ENCODE data around the gene LCN6.
"Not testable (repeated sequence)": the region's sequence is repeated elsewhere in the genome, so short reads cannot be mapped to it uniquely, and the experiment has no call there.

Gene LCN6

GRCh38 chr9:136709454-136710109 is 38.7 kb downstream of the LCN6 start:
- no peak for ATAC-seq
- no peak for DNase-seq

- DNase-seq (no peak), ATAC-seq (no peak)
Measured at GRCh38 chr9:136707849-136708517, 40.3 kb downstream of the LCN6 start.

- no peak for DNase-seq
- ATAC-seq = no peak
Measured at GRCh38 chr9:136707011-136707410, 41.3 kb downstream of the LCN6 start.

- DNase-seq = no peak
- ATAC-seq = no peak
Measured at GRCh38 chr9:136705564-136705963, 42.8 kb downstream of the LCN6 start.

- not testable (repeated sequence) for ATAC-seq, DNase-seq
Measured at GRCh38 chr9:136704741-136705140, 43.6 kb downstream of the LCN6 start.

GRCh38 chr9:136703276-136703860 is 45.0 kb downstream of the LCN6 start:
- DNase-seq (no peak), ATAC-seq (no peak)

GRCh38 chr9:136701668-136702053 is 46.7 kb downstream of the LCN6 start:
- DNase-seq (no peak), ATAC-seq (no peak)

- peak; percentile 76 for DNase-seq
Measured at GRCh38 chr9:136700959-136701667, 47.2 kb downstream of the LCN6 start.

GRCh38 chr9:136700304-136700703 is 48.0 kb downstream of the LCN6 start:
- DNase-seq = no peak

More at GRCh38 chr9:136700959-136701667, 47.2 kb downstream of the LCN6 start:
- peak; percentile 96 for ATAC-seq

GRCh38 chr9:136698635-136699246 is 49.6 kb downstream of the LCN6 start:
- ATAC-seq (no peak), DNase-seq (no peak)

More at GRCh38 chr9:136700304-136700703, 48.0 kb downstream of the LCN6 start:
- no peak for ATAC-seq

GRCh38 chr9:136697821-136698526 is 50.4 kb downstream of the LCN6 start:
- no peak for DNase-seq
- ATAC-seq = no peak

- ATAC-seq (no peak), DNase-seq (no peak)
Measured at GRCh38 chr9:136697146-136697820, 51.0 kb downstream of the LCN6 start.

- ATAC-seq = no peak
Measured at GRCh38 chr9:136696502-136696901, 51.8 kb downstream of the LCN6 start.

GRCh38 chr9:136695955-136696354 is 52.4 kb downstream of the LCN6 start:
- no peak for DNase-seq

More at GRCh38 chr9:136696502-136696901, 51.8 kb downstream of the LCN6 start:
- no peak for DNase-seq

GRCh38 chr9:136695435-136695895 is 52.9 kb downstream of the LCN6 start:
- no peak for ATAC-seq
- no peak for DNase-seq

More at GRCh38 chr9:136695955-136696354, 52.4 kb downstream of the LCN6 start:
- ATAC-seq = no peak

GRCh38 chr9:136694872-136695247 is 53.5 kb downstream of the LCN6 start:
- no peak for ATAC-seq
- no peak for DNase-seq

- DNase-seq = peak; percentile 73
Measured at GRCh38 chr9:136694163-136694871, 54.0 kb downstream of the LCN6 start.

More at GRCh38 chr9:136694163-136694871, 54.0 kb downstream of the LCN6 start:
- peak; percentile 51 for ATAC-seq

Data from stimulated activated naive CD8-positive, alpha-beta T cell treated with anti-CD3 and anti-CD28 coated beads, Interleukin-15, Interleukin-2, amounts not matched to agents 100 U/mL and 50 U/mL, for 24 hours (primary cell).